GM18858 (cell line): ENCODE data around the gene CAP1.
"Not testable (repeated sequence)": the region's sequence is repeated elsewhere in the genome, so short reads cannot be mapped to it uniquely, and the experiment has no call there.

Experiments
- ATAC-seq: cut with Tn5 transposase; IDR thresholded peaks from one replicate; pipeline ENCODE4 v1.9.1; 2021; ENCODE audit not compliant: unreplicated experiment

CAP1 gene

GRCh38 chr1:40040511-40041465 lies at the start of gene CAP1:
Gene CAP1 (plus strand): TSS chr1:40040729. CDS start chr1:40059347, 18,618 bp downstream.
- peak; percentile 70 for ATAC-seq

- no peak for ATAC-seq
Measured at GRCh38 chr1:39992234-39992633, 48.3 kb upstream of the CAP1 start.

GRCh38 chr1:39992888-39993287 lies 47.6 kb upstream of the CAP1 start:
- no peak for ATAC-seq

- peak; percentile 63 for ATAC-seq
Measured at GRCh38 chr1:39995973-39996393, 44.5 kb upstream of the CAP1 start.

GRCh38 chr1:39996396-39997004 lies 44.0 kb upstream of the CAP1 start:
- ATAC-seq: no peak

- ATAC-seq: no peak
Measured at GRCh38 chr1:40001456-40001855, 39.1 kb upstream of the CAP1 start.

- ATAC-seq: no peak
Measured at GRCh38 chr1:40003156-40004093, 37.1 kb upstream of the CAP1 start.

GRCh38 chr1:40004857-40005256 lies 35.7 kb upstream of the CAP1 start:
- no peak for ATAC-seq

GRCh38 chr1:40007481-40008034 lies 33.0 kb upstream of the CAP1 start:
- not testable (repeated sequence) for ATAC-seq

GRCh38 chr1:40011198-40011597 lies 29.3 kb upstream of the CAP1 start:
- ATAC-seq: no peak

GRCh38 chr1:40014253-40014706 lies 26.2 kb upstream of the CAP1 start:
- no peak for ATAC-seq

- ATAC-seq: no peak
Measured at GRCh38 chr1:40014812-40015594, 25.5 kb upstream of the CAP1 start.

GRCh38 chr1:40017951-40018575 lies 22.5 kb upstream of the CAP1 start:
- no peak for ATAC-seq

GRCh38 chr1:40020447-40021085 lies 20.0 kb upstream of the CAP1 start:
- no peak for ATAC-seq

GRCh38 chr1:40023379-40023944 lies 17.1 kb upstream of the CAP1 start:
- ATAC-seq: no peak

GRCh38 chr1:40024671-40025070 lies 15.9 kb upstream of the CAP1 start:
- no peak for ATAC-seq

- ATAC-seq: no peak
Measured at GRCh38 chr1:40027647-40028046, 12.9 kb upstream of the CAP1 start.

- ATAC-seq: no peak
Measured at GRCh38 chr1:40029608-40030007, 10.9 kb upstream of the CAP1 start.
